Fibroblast of upper back skin (primary cell): Measurements from ENCODE around the gene ALK.

Source experiments
- DNase-seq: peaks from one replicate; pipeline ENCODE4 v3.0.0-alpha.2; 2013

ALK gene

GRCh38 chr2:29787473-29788465, 133.6 kb downstream of the ALK start:
- DNase-seq, result no peak

GRCh38 chr2:29786361-29786760, 135.0 kb downstream of the ALK start:
- DNase-seq, result no peak

DNA sequence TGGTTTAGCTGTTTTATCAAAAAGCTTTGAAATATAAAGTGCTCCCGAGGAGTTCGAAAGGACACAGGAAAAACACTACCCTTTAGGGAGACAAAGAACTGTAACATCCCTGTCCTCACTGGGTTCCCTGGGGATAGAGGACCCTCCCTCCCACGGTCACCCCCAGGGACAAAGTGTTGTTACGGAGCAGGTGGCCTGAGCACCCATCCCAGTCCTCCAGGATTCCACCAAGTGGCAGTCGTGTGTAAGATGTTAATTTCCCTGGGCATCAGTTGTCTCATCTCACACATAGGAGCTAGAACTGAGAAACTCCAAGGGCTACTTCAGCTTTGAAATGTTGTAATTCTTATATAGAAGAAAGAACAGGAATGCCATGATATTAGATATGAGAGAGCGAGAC, 137.7 kb downstream of the ALK start:
- no peak for DNase-seq

DNA sequence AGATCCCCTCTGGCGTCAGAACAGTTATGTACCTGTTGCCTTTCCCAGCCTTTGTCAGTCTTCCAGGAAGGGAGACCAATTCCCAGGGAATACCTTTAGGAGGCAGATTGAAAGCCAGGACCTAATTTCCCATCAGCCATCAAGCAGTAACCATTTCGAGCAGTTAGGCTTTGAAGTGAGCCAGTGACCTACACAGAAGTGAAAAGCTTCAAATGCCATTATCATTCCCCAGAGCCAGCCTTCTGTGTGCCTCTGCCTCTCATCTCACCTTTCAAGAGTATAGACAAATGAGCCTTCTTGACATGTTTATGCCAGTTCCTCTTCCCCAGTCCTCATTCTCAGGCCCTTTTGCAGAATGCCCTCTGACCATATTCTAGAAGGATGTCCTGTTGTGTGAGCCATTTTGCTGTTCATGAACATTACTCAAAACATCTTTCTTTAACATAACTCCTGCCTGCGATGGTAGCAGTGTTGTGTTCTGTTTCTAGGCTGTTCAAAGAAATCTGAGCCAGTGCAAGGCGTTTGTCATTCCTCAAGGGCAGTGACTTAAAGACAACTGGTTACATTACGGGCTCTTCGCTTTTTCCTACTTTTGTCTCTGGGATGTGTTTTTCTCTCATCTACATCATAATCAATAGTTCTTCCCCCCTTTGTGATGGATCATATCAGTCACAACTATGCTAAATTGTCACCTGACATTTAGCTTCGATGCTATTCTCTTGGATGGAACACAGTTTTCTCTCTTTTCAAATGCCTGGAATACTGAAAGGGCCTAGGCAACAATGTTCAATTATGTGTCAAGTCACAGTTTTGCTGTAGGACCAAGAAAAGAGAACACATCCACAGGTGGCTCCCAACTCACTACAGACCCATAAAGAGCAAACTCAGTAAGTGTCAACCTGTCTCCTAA, 138.6 kb downstream of the ALK start:
- DNase-seq, result no peak

DNA sequence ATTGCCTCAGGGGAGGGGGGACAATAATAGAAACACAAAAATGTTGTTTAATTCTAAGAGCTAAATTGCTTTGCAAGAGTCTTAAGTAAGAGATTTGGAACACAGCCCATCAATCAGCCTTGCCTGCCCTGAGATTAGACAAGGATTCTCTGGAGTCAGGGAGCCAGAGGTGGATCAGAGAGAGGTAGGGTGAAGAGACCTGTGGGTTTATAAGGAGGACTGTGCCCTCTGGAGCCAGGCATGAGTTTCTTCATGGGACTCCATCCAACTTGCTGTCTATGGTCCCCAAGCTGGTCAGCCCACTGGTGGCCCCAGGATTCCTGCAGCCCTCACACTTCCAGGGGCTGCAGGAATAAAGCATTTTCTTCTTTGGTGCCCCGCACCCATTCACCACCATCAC, 139.3 kb downstream of the ALK start:
- no peak for DNase-seq

DNA sequence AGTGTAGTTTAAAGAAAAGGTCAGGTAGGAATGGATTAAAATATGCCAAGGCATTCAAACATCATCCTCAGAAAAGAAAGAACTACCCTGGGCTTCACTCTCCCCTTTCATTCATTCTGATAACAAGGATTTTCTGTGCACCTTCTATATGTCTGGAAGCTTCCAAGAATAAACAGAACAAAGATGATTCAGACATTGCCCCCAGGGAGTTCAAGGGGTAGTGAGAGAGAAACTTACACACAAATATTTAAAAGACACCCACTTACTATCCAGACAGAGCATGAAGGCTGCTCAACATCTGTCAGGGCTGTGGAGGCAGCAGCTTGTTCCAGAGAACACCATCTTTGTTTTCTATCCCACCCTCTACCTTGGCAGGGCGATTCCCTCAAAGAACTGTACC, 140.5 kb downstream of the ALK start:
- peak; percentile 51 for DNase-seq

- peak; percentile 40 for DNase-seq
These were observed 144.2 kb downstream of the ALK start for GRCh38 chr2:29777161-29777560.

GRCh38 chr2:29776406-29776805, 145.0 kb downstream of the ALK start:
- peak; percentile 57 for DNase-seq

GRCh38 chr2:29775937-29776336, 145.4 kb downstream of the ALK start:
- peak; percentile 44 for DNase-seq

GRCh38 chr2:29774624-29775023, 146.8 kb downstream of the ALK start:
- no peak for DNase-seq

DNA sequence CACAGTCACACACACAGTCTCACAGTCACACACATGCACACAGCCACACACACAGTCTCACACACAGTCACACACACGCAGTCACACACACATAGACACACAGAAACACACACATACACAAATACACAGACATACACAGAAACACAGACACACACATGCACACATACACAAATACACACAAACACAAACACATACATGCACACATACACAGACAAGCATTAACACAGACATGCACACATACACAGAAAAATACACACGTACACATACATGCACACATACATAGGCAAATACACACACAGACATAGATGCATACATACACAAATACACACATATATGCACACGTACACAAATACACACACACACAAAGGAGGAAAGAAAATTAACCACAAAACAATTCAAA, 150.5 kb downstream of the ALK start:
- DNase-seq, result no peak

DNA sequence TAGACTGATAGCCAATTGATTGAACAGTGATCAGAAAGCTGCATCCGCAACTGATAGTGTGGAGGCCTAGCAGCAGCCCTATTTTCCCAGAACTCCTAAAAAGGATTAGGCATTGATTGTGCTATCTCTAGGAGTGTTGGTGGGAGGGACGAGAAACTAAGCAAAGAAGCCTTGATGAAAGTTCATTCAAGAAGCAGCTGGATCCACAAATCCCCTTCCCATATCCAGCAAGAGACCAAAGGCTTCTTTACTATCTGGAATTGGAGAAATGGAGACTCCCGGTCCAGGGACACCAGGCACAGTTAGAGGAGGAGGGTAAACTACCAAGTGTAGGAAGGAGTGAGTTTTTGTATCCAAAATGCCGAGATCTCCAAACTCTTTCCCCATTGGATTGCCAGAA, 151.5 kb downstream of the ALK start:
- no peak for DNase-seq

- peak; percentile 31 for DNase-seq
These were observed 153.6 kb downstream of the ALK start for GRCh38 chr2:29767606-29768335.

GRCh38 chr2:29766191-29766590, 155.2 kb downstream of the ALK start:
- peak; percentile 85 for DNase-seq

DNA sequence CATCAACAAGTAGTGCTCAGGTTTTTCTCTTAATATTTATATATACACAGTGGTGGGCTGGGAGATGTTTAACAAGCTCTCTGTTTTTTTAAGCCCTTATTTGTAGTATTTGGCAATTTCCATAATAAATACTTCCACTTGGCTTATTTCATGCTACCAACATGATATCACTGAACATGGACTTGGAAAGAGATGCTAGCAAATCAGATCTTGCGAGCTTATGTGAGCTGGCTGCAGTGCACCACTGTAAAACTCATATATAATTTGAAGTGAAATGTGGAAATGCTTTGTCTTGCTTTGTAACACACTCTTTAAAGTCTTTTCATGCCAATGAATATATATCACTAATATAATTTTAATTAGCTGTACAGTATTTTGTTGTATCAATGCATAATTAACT, 155.7 kb downstream of the ALK start:
- DNase-seq, result peak; percentile 55

GRCh38 chr2:29763371-29763770, 158.0 kb downstream of the ALK start:
- no peak for DNase-seq

GRCh38 chr2:29762239-29762638, 159.1 kb downstream of the ALK start:
- no peak for DNase-seq

GRCh38 chr2:29761278-29761677, 160.1 kb downstream of the ALK start:
- peak; percentile 30 for DNase-seq

GRCh38 chr2:29760008-29760407, 161.4 kb downstream of the ALK start:
- no peak for DNase-seq

GRCh38 chr2:29759360-29759759, 162.0 kb downstream of the ALK start:
- DNase-seq, result no peak

- DNase-seq, result no peak
These were observed 165.6 kb downstream of the ALK start for GRCh38 chr2:29755829-29756228.

DNA sequence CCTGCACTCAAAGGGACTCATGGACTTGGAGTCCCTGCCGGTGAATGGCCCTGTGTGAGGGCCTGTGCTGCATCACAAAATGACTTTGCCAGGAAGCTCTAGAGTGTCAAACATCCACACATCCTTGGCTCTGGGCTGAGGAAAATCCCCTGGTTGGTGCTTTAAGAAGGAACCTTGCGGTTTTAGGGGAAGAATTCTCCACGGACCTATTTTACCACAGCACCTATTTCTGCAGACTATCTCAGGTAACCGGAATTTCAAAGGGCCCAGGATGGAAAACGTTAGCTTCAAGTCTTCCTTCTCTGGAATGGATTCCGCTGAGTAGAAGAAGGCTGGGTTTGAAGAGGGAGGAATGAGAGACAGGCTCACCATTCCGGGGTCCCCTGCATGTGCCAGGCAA, 166.2 kb downstream of the ALK start:
- no peak for DNase-seq
